HFF-Myc (cell line): ENCODE measurements around the gene NAPB.

Experiments
- DNase-seq: peaks from one replicate; pipeline ENCODE4 v3.0.0-alpha.2; 2011; ENCODE audit warnings: low read depth; ENCODE audit errors: extremely low read depth
- H3K4me3 ChIP-seq: replicated peaks from 2 replicates; pipeline ENCODE4 v1.5.1; 2011; ENCODE audit warnings: low read depth, mild to moderate bottlenecking, control low read depth, low read length
- CTCF ChIP-seq: IDR thresholded peaks from 2 replicates; pipeline ENCODE4 v1.5.1; 2012; ENCODE audit warnings: mild to moderate bottlenecking, low read depth, low read length, control low read depth; ENCODE audit errors: missing control alignments

Gene NAPB

GRCh38 chr20:23358563-23358906 lies 62.8 kb downstream of the NAPB start:
- peak overlapping the region; percentile 55 for H3K4me3 ChIP-seq

GRCh38 chr20:23357767-23358562 lies 63.3 kb downstream of the NAPB start:
- peak; percentile 97 for DNase-seq
- peak overlapping the region; percentile 55 for H3K4me3 ChIP-seq
- no peak for TF ChIP-seq CTCF

More at GRCh38 chr20:23358563-23358906, 62.8 kb downstream of the NAPB start:
- no peak for TF ChIP-seq CTCF
- DNase-seq, result no peak

- H3K4me3 ChIP-seq, result no peak overlapping the region
- no peak for DNase-seq
- TF ChIP-seq CTCF, result no peak
Observed at GRCh38 chr20:23356203-23356602, 65.1 kb downstream of the NAPB start.

- DNase-seq, result no peak
- no peak for TF ChIP-seq CTCF
- peak overlapping the region; percentile 94 for H3K4me3 ChIP-seq
Observed at GRCh38 chr20:23350904-23351838, 70.1 kb downstream of the NAPB start.

- TF ChIP-seq CTCF, result no peak
- peak within 1 kb of the TSS; percentile 94 for H3K4me3 ChIP-seq
- DNase-seq, result peak; percentile 92
Observed at GRCh38 chr20:23350196-23350903, 70.9 kb downstream of the NAPB start, which contains the start of gene NXT1. Gene NXT1, plus strand, starts transcription at chr20:23350791. Its CDS starts 3,251 bp downstream, at chr20:23354042.
